Vagina (tissue), 2 donors: Measurements from ENCODE around the gene DPP10.

Experiments
- CTCF ChIP-seq, 3 experiments: fragments of 450-650 bp in 2 of 3; fragments of 200-600 bp in 1 of 3; sonication (generic) in 1 of 3; IDR thresholded peaks; one replicate each; pipeline ENCODE4 v1.5.1; 2017 to 2019; ENCODE audit warnings: antibody characterized with exemption in 3 of 3, mild to moderate bottlenecking in 2 of 3, moderate library complexity in 2 of 3
- POLR2A ChIP-seq, 2 donors: fragments of 450-650 bp; IDR thresholded peaks; one replicate each; pipeline ENCODE4 v1.6.1; 2017; ENCODE audit warnings: antibody characterized with exemption in 2 of 2, mild to moderate bottlenecking in 2 of 2, moderate library complexity in 2 of 2

GRCh38 chr2:115542331-115542730 lies 1099.9 kb downstream of the DPP10 start:
- TF ChIP-seq CTCF (IDR thresholded peaks at IDR 0.05) (no peak), POLR2A (IDR thresholded peaks at IDR 0.05) (no peak)
